Ovary (tissue), 3 donors: ENCODE measurements around the gene ATG2A.

Experiments used
- POLR2A ChIP-seq: fragments of 450-650 bp; IDR thresholded peaks from one replicate; pipeline ENCODE4 v1.6.1; 2017; ENCODE audit warnings: antibody characterized with exemption, mild to moderate bottlenecking, moderate library complexity
- TF ChIP-seq, protein P1 (sequence below), 3 donors: fragments of 450-650 bp in 2 of 3; fragments of 200-600 bp in 1 of 3; IDR thresholded peaks; one replicate each; pipeline versions ENCODE4 v1.5.1 to v1.8.0; 2016 to 2022; ENCODE audit warnings: antibody characterized with exemption in 3 of 3, mild to moderate bottlenecking in 1 of 3
- donor health status: DM: no; HTN: no; CAD: no.

- TF ChIP-seq, protein P1, sequence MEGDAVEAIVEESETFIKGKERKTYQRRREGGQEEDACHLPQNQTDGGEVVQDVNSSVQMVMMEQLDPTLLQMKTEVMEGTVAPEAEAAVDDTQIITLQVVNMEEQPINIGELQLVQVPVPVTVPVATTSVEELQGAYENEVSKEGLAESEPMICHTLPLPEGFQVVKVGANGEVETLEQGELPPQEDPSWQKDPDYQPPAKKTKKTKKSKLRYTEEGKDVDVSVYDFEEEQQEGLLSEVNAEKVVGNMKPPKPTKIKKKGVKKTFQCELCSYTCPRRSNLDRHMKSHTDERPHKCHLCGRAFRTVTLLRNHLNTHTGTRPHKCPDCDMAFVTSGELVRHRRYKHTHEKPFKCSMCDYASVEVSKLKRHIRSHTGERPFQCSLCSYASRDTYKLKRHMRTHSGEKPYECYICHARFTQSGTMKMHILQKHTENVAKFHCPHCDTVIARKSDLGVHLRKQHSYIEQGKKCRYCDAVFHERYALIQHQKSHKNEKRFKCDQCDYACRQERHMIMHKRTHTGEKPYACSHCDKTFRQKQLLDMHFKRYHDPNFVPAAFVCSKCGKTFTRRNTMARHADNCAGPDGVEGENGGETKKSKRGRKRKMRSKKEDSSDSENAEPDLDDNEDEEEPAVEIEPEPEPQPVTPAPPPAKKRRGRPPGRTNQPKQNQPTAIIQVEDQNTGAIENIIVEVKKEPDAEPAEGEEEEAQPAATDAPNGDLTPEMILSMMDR (IDR thresholded peaks at IDR 0.05) = no peak
- no peak for TF ChIP-seq POLR2A
These were observed 48.0 kb downstream of the ATG2A start for GRCh38 chr11:64868904-64869570.
